Karpas-422 (cell line): ENCODE data around the gene OR2T27. TPM values are rescaled to one million over a fixed set of nuclear protein-coding genes. Genes with fewer than 3 reads are reported as not detected.
"Not testable (repeated sequence)": the region's sequence is repeated elsewhere in the genome, so short reads cannot be mapped to it uniquely, and the experiment has no call there.

Source experiments
- DNase-seq: peaks from one replicate; pipeline ENCODE4 v3.0.0-alpha.2; 2015
- H2AFZ ChIP-seq: fragments of 200-600 bp; sonication (generic); 2 replicates; pipeline ENCODE4 v1.6.1; 2014; ENCODE audit warnings: antibody characterized with exemption, low read length, mixed read lengths
- H3K27ac ChIP-seq: fragments of 200-600 bp; sonication (generic); 2 replicates; pipeline ENCODE4 v1.5.1; 2014; ENCODE audit warnings: mild to moderate bottlenecking, low read length, moderate library complexity
- H3K27me3 ChIP-seq: fragments of 200-600 bp; sonication (generic); 2 replicates; pipeline ENCODE4 v1.6.1; 2014; ENCODE audit warnings: low read length, mixed read lengths
- H3K36me3 ChIP-seq: fragments of 200-600 bp; sonication (generic); 2 replicates; pipeline ENCODE4 v1.6.1; 2014; ENCODE audit warnings: low read length, mixed read lengths; ENCODE audit not compliant: insufficient read depth
- H3K4me1 ChIP-seq: fragments of 200-600 bp; sonication (generic); 2 replicates; pipeline ENCODE4 v1.6.1; 2014; ENCODE audit warnings: mild to moderate bottlenecking, low read length, mixed read lengths
- H3K4me2 ChIP-seq: fragments of 200-600 bp; sonication (generic); 2 replicates; pipeline ENCODE4 v1.6.1; 2014; ENCODE audit warnings: low read length, low read depth, mild to moderate bottlenecking; ENCODE audit not compliant: poor library complexity, severe bottlenecking
- H3K4me3 ChIP-seq: fragments of 200-600 bp; sonication (generic); 2 replicates; pipeline ENCODE4 v1.5.1; 2014; ENCODE audit warnings: mild to moderate bottlenecking, antibody characterized with exemption, low read length, mixed read lengths
- H3K79me2 ChIP-seq: fragments of 200-600 bp; sonication (generic); 2 replicates; pipeline ENCODE4 v1.6.1; 2014; ENCODE audit warnings: mild to moderate bottlenecking, low read length, mixed read lengths
- H3K9ac ChIP-seq: fragments of 200-600 bp; sonication (generic); 2 replicates; pipeline ENCODE4 v1.6.0; 2014; ENCODE audit warnings: low read length
- H3K9me2 ChIP-seq: fragments of 200-600 bp; sonication (generic), shearing (Covaris generic); replicated peaks from 2 replicates; pipeline ENCODE4 v1.6.0; 2014; ENCODE audit warnings: mild to moderate bottlenecking, low read length, moderate library complexity; ENCODE audit not compliant: insufficient read depth
- H3K9me3 ChIP-seq: fragments of 300-700, 200-600 bp; sonication (generic); 2 replicates; pipeline ENCODE4 v1.6.1; 2014; ENCODE audit warnings: low read length, mixed read lengths
- H4K20me1 ChIP-seq: fragments of 200-600 bp; sonication (generic); 2 replicates; pipeline ENCODE4 v1.6.1; 2014; ENCODE audit warnings: mild to moderate bottlenecking, antibody characterized with exemption, low read length, low read depth; ENCODE audit not compliant: insufficient read depth
- total RNA-seq: library from RNA; depleted of rRNA; stranded (reverse); fragments of >200 nt; shearing (Covaris generic); gene quantifications from 2 replicates; pipeline ENCODE4 v1.2.3, GENCODE V29; 2014; ENCODE audit warnings: low replicate concordance

Gene OR2T27
- total RNA-seq, 1 experiment from 2014 or later, result not detected

GRCh38 chr1:248648770-248649536 is 6.4 kb downstream of the OR2T27 start:
- not testable (repeated sequence) for H3K9me3 ChIP-seq, H3K4me3 ChIP-seq, H2AFZ ChIP-seq, H3K36me3 ChIP-seq, H3K9me2 ChIP-seq, H3K27me3 ChIP-seq, H3K9ac ChIP-seq, H3K4me1 ChIP-seq, H3K27ac ChIP-seq, H4K20me1 ChIP-seq, H3K79me2 ChIP-seq, H3K4me2 ChIP-seq, DNase-seq

GRCh38 chr1:248645178-248645577 is 10.2 kb downstream of the OR2T27 start, which contains the start of gene OR2T35:
OR2T35 (minus strand) TSS chr1:248645278; CDS start chr1:248639258, 6,020 bp downstream.
- not testable (repeated sequence) for H3K79me2 ChIP-seq, H3K4me2 ChIP-seq, H3K9ac ChIP-seq, H3K9me2 ChIP-seq, H3K9me3 ChIP-seq, H2AFZ ChIP-seq, H3K4me1 ChIP-seq, H3K4me3 ChIP-seq, H3K27ac ChIP-seq, DNase-seq, H4K20me1 ChIP-seq, H3K27me3 ChIP-seq, H3K36me3 ChIP-seq

- H4K20me1 ChIP-seq, H3K27ac ChIP-seq, H3K4me1 ChIP-seq, H3K4me3 ChIP-seq, H3K4me2 ChIP-seq, H3K9me3 ChIP-seq, H3K9me2 ChIP-seq, H2AFZ ChIP-seq, H3K79me2 ChIP-seq, DNase-seq, H3K27me3 ChIP-seq, H3K36me3 ChIP-seq, H3K9ac ChIP-seq: not testable (repeated sequence)
Measured at GRCh38 chr1:248642971-248643651, 12.2 kb downstream of the OR2T27 start.

GRCh38 chr1:248641583-248641982 is 13.7 kb downstream of the OR2T27 start:
- not testable (repeated sequence) for H3K27ac ChIP-seq, H3K9ac ChIP-seq, H3K36me3 ChIP-seq

GRCh38 chr1:248640906-248641305 is 14.4 kb downstream of the OR2T27 start:
- not testable (repeated sequence) for H3K9ac ChIP-seq, H2AFZ ChIP-seq, H3K9me3 ChIP-seq, H3K27me3 ChIP-seq, H4K20me1 ChIP-seq, H3K36me3 ChIP-seq, H3K4me3 ChIP-seq, H3K9me2 ChIP-seq, H3K79me2 ChIP-seq, H3K27ac ChIP-seq, DNase-seq, H3K4me2 ChIP-seq, H3K4me1 ChIP-seq

More at GRCh38 chr1:248641583-248641982, 13.7 kb downstream of the OR2T27 start:
- H3K9me2 ChIP-seq, H3K4me3 ChIP-seq, H3K9me3 ChIP-seq, H4K20me1 ChIP-seq, H2AFZ ChIP-seq, H3K4me2 ChIP-seq, H3K79me2 ChIP-seq, H3K4me1 ChIP-seq, DNase-seq, H3K27me3 ChIP-seq: not testable (repeated sequence)

- H3K9me2 ChIP-seq, H4K20me1 ChIP-seq, H3K36me3 ChIP-seq, H2AFZ ChIP-seq, H3K9me3 ChIP-seq, H3K27me3 ChIP-seq, DNase-seq, H3K27ac ChIP-seq, H3K9ac ChIP-seq, H3K79me2 ChIP-seq, H3K4me1 ChIP-seq, H3K4me2 ChIP-seq, H3K4me3 ChIP-seq: not testable (repeated sequence)
Measured at GRCh38 chr1:248639652-248640051, 15.7 kb downstream of the OR2T27 start.

GRCh38 chr1:248636612-248637011 is 18.7 kb downstream of the OR2T27 start:
- not testable (repeated sequence) for H3K4me3 ChIP-seq, H3K4me2 ChIP-seq, H3K9me2 ChIP-seq, H3K9me3 ChIP-seq, H3K27me3 ChIP-seq, DNase-seq, H3K4me1 ChIP-seq, H3K36me3 ChIP-seq, H3K9ac ChIP-seq, H3K79me2 ChIP-seq, H3K27ac ChIP-seq, H4K20me1 ChIP-seq, H2AFZ ChIP-seq

GRCh38 chr1:248634991-248635390 is 20.3 kb downstream of the OR2T27 start, which contains the start of gene OR2T11:
OR2T11 (minus strand) TSS chr1:248635091; CDS start chr1:248627128, 7,963 bp downstream.
- not testable (repeated sequence) for H3K9me2 ChIP-seq, H4K20me1 ChIP-seq, H3K4me2 ChIP-seq, H3K9me3 ChIP-seq, DNase-seq, H3K79me2 ChIP-seq, H3K27me3 ChIP-seq, H3K27ac ChIP-seq, H2AFZ ChIP-seq, H3K36me3 ChIP-seq, H3K4me3 ChIP-seq, H3K9ac ChIP-seq, H3K4me1 ChIP-seq
